H1 (cell line): Measurements from ENCODE around the gene CHCHD3.

Source experiments
- BACH1 ChIP-seq: IDR thresholded peaks from 2 replicates; pipeline ENCODE4 v1.6.1; 2012; ENCODE audit warnings: low read length, improper control_type of control experiment
- GABPA ChIP-seq: IDR thresholded peaks from 2 replicates; pipeline ENCODE4 v1.6.1; 2011; ENCODE audit warnings: mild to moderate bottlenecking, low read length, moderate library complexity, borderline replicate concordance; ENCODE audit not compliant: insufficient read depth
- JUND ChIP-seq: IDR thresholded peaks from 2 replicates; pipeline ENCODE4 v1.6.1; 2011; ENCODE audit warnings: mild to moderate bottlenecking, improper control_type of control experiment, low read length
- KDM1A ChIP-seq: fragments of 200-600, 300-600 bp; sonication (generic); IDR thresholded peaks from 2 replicates; pipeline ENCODE4 v1.7.1; 2016; ENCODE audit warnings: mild to moderate bottlenecking, low read length, borderline replicate concordance
- POLR2A ChIP-seq, 2 experiments: IDR thresholded peaks; 1 replicate in 1 of 2; 2 replicates in 1 of 2; pipeline ENCODE4 v1.6.1; 2011; ENCODE audit warnings: low read depth in 2 of 2, low read length in 2 of 2, mild to moderate bottlenecking in 2 of 2; ENCODE audit errors: control extremely low read depth in 1 of 2
- SRF ChIP-seq: IDR thresholded peaks from 2 replicates; pipeline ENCODE4 v1.6.1; 2011; ENCODE audit warnings: mild to moderate bottlenecking, low read depth, low read length, moderate library complexity
- SUZ12 ChIP-seq: fragments of 200-600 bp; sonication (generic); IDR thresholded peaks from 2 replicates; pipeline ENCODE4 v1.6.1; 2012; ENCODE audit warnings: mild to moderate bottlenecking, inconsistent platforms, low read length, moderate library complexity, mixed read lengths
- TF ChIP-seq, protein P1 (sequence below): IDR thresholded peaks from 2 replicates; pipeline ENCODE4 v1.6.1; 2012; ENCODE audit warnings: inconsistent platforms
- TF ChIP-seq, protein P2 (sequence below): IDR thresholded peaks from 2 replicates; pipeline ENCODE4 v1.6.1; 2011; ENCODE audit warnings: low read length, improper control_type of control experiment

DNA sequence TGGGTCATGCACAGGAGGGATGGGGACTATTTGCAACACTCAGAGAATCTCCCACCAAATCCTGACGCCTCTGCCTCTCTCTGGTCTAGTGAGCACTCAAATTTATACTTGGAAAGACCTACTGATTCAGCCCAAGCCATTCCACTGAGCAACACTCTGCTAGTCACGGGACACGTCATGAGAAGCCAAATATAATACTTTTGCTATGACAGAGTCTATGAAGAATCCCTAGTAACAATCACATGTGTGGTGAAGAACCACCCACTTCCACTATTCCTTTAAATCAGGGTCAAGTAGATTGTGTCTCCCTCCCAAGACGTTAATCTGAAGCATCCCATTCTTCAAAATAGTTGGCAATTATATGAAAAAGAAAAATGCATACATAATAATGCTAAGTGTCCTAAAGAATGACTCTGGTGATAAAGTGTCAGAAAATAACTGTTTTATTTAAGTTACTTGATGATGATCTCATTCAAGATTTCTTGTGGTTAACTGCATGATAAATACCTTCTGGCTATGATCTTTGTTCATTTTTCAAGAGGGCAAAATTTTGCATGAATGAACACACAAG is 28.5 kb downstream of the CHCHD3 start:
- TF ChIP-seq BACH1 (no peak), POLR2A (IDR thresholded peaks at IDR 0.05; ENCODE audit: control extremely low read depth in 1 of 2, low read depth in 2 of 2, low read length in 2 of 2) (no peak), GABPA (no peak), SUZ12 (no peak), JUND (no peak), KDM1A (no peak), SRF (no peak)
- TF ChIP-seq, protein P1, sequence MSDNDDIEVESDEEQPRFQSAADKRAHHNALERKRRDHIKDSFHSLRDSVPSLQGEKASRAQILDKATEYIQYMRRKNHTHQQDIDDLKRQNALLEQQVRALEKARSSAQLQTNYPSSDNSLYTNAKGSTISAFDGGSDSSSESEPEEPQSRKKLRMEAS, result no peak
- TF ChIP-seq, protein P2, sequence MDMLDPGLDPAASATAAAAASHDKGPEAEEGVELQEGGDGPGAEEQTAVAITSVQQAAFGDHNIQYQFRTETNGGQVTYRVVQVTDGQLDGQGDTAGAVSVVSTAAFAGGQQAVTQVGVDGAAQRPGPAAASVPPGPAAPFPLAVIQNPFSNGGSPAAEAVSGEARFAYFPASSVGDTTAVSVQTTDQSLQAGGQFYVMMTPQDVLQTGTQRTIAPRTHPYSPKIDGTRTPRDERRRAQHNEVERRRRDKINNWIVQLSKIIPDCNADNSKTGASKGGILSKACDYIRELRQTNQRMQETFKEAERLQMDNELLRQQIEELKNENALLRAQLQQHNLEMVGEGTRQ, result no peak
